IMR-90 (cell line): ENCODE results near the gene AMBN. TPM values are rescaled to one million over a fixed set of nuclear protein-coding genes. Genes with fewer than 3 reads are reported as not detected.

Source experiments
- ATAC-seq: fragments of 200-7000 bp; cut with Tn5 transposase; 2 replicates; pipeline ENCODE4 v1.9.1; 2020; ENCODE audit warnings: low read depth, mild to moderate bottlenecking, moderate library complexity
- BruUV-seq: library from RNA; stranded (reverse); fragments of 400-500 nt; replicated peaks from 2 replicates; lab custom pipeline; 2021; lab: Mats Ljungman, UMichigan
- CTCF ChIA-PET: fragments of 300-600 bp; formaldehyde crosslinking; extraction: SDS; loops from one replicate; lab custom pipeline; 2021; ENCODE audit warnings: antibody characterized with exemption; lab: Yijun Ruan, JAX
- POLR2A ChIA-PET: fragments of 300-600 bp; sonication (Branson Sonifier 250); formaldehyde crosslinking; loops from one replicate; lab custom pipeline; 2022; ENCODE audit warnings: antibody characterized with exemption; ENCODE audit not compliant: unreplicated experiment; lab: Charles Lee
- DNase-seq: peaks from one replicate; pipeline ENCODE4 v3.0.0; 2013
- H2AFZ ChIP-seq: replicated peaks from 2 replicates; pipeline ENCODE3; 2013; ENCODE audit warnings: low read length, mild to moderate bottlenecking; ENCODE audit not compliant: poor library complexity
- H2AK5ac ChIP-seq: 2 replicates; pipeline ENCODE4 v1.6.1; 2013; ENCODE audit warnings: low read depth, low read length, inconsistent platforms
- H2AK9ac ChIP-seq: replicated peaks from 2 replicates; pipeline ENCODE3; 2013; ENCODE audit warnings: mild to moderate bottlenecking, low read depth, low read length, moderate library complexity; ENCODE audit not compliant: poor library complexity
- H2BK120ac ChIP-seq: 2 replicates; pipeline ENCODE4 v1.6.1; 2013; ENCODE audit warnings: low read depth, low read length, inconsistent platforms
- H2BK15ac ChIP-seq: 3 replicates; pipeline ENCODE4 v1.6.1; 2013; ENCODE audit warnings: low read depth, low read length, inconsistent platforms
- H2BK20ac ChIP-seq: 2 replicates; pipeline ENCODE4 v1.6.1; 2013; ENCODE audit warnings: low read depth, mild to moderate bottlenecking, inconsistent platforms, low read length, moderate library complexity
- H2BK5ac ChIP-seq: 2 replicates; pipeline ENCODE4 v1.6.1; 2013; ENCODE audit warnings: mild to moderate bottlenecking, low read depth, low read length, inconsistent platforms; ENCODE audit not compliant: poor library complexity, severe bottlenecking
- H3K14ac ChIP-seq: replicated peaks from 2 replicates; pipeline ENCODE4 v1.6.1; 2013; ENCODE audit warnings: low read depth, low read length, inconsistent platforms
- H3K18ac ChIP-seq: 2 replicates; pipeline ENCODE4 v1.6.1; 2013; ENCODE audit warnings: low read depth, low read length, control low read depth
- H3K23ac ChIP-seq: 2 replicates; pipeline ENCODE4 v1.6.1; 2013; ENCODE audit warnings: low read depth, low read length, inconsistent platforms
- H3K27ac ChIP-seq: 2 replicates; pipeline ENCODE4 v1.5.1; 2013; ENCODE audit warnings: mild to moderate bottlenecking, control low read depth, low read length; ENCODE audit not compliant: insufficient read depth
- H3K27me3 ChIP-seq: 2 replicates; pipeline ENCODE4 v1.6.1; 2013; ENCODE audit warnings: low read length; ENCODE audit not compliant: control insufficient read depth, insufficient read depth
- H3K36me3 ChIP-seq: 2 replicates; pipeline ENCODE4 v1.6.1; 2013; ENCODE audit warnings: low read length, mixed read lengths; ENCODE audit not compliant: control insufficient read depth, insufficient read depth
- H3K4ac ChIP-seq: 2 replicates; pipeline ENCODE4 v1.6.1; 2013; ENCODE audit warnings: low read depth, low read length, inconsistent platforms
- H3K4me1 ChIP-seq: 2 replicates; pipeline ENCODE4 v1.6.1; 2013; ENCODE audit warnings: low read length, mixed read lengths; ENCODE audit not compliant: control insufficient read depth, insufficient read depth
- H3K4me2 ChIP-seq: 2 replicates; pipeline ENCODE4 v1.6.1; 2013; ENCODE audit warnings: low read depth, mild to moderate bottlenecking, control low read depth, low read length, moderate library complexity
- H3K4me3 ChIP-seq: 2 replicates; pipeline ENCODE4 v1.5.1; 2013; ENCODE audit warnings: low read depth, mild to moderate bottlenecking, control low read depth, low read length, moderate library complexity; ENCODE audit not compliant: insufficient read depth
- H3K56ac ChIP-seq: 2 replicates; pipeline ENCODE4 v1.6.1; 2013; ENCODE audit warnings: low read length, inconsistent platforms; ENCODE audit not compliant: insufficient read depth; ENCODE audit errors: extremely low read depth
- H3K79me1 ChIP-seq, 2 experiments: 2 replicates each; pipeline ENCODE4 v1.6.1; 2013; ENCODE audit warnings: low read length in 2 of 2, inconsistent platforms in 1 of 2, low read depth in 1 of 2
- H3K9ac ChIP-seq: 2 replicates; pipeline ENCODE4 v1.6.1; 2013; ENCODE audit warnings: low read depth, low read length, control low read depth
- H3K9me1 ChIP-seq: 2 replicates; pipeline ENCODE4 v1.6.1; 2013; ENCODE audit warnings: low read length, inconsistent platforms; ENCODE audit not compliant: insufficient read depth
- H3K9me3 ChIP-seq: 2 replicates; pipeline ENCODE4 v1.6.1; 2013; ENCODE audit warnings: low read length; ENCODE audit not compliant: control insufficient read depth, insufficient read depth
- H4K20me1 ChIP-seq: 2 replicates; pipeline ENCODE4 v1.6.1; 2013; ENCODE audit warnings: low read length, inconsistent platforms; ENCODE audit not compliant: insufficient read depth
- H4K5ac ChIP-seq: 2 replicates; pipeline ENCODE4 v1.6.1; 2013; ENCODE audit warnings: mild to moderate bottlenecking, low read depth, low read length, control low read depth
- H4K8ac ChIP-seq, 2 experiments: 2 replicates each; pipeline ENCODE4 v1.6.1; 2013; ENCODE audit warnings: low read depth in 2 of 2, low read length in 2 of 2, control low read depth in 1 of 2, inconsistent platforms in 1 of 2
- H4K91ac ChIP-seq: 2 replicates; pipeline ENCODE4 v1.6.1; 2013; ENCODE audit warnings: low read depth, low read length, inconsistent platforms; ENCODE audit not compliant: insufficient read depth
- CEBPB ChIP-seq: IDR thresholded peaks from 2 replicates; pipeline ENCODE4 v1.6.1; 2012; ENCODE audit warnings: low read depth, low read length, improper control_type of control experiment
- CHD1 ChIP-seq: IDR thresholded peaks from 2 replicates; pipeline ENCODE4 v1.6.1; 2012; ENCODE audit warnings: low read depth, low read length, improper control_type of control experiment
- FOS ChIP-seq: fragments of 150-350 bp; IDR thresholded peaks from 2 replicates; pipeline ENCODE4 v1.6.1; 2016; ENCODE audit warnings: low read depth, low read length
- MXI1 ChIP-seq: IDR thresholded peaks from 2 replicates; pipeline ENCODE4 v1.6.1; 2012; ENCODE audit warnings: low read depth, mild to moderate bottlenecking, low read length, moderate library complexity, borderline replicate concordance
- NFE2L2 ChIP-seq: fragments of 150-350 bp; IDR thresholded peaks from 2 replicates; pipeline ENCODE4 v1.6.1; 2016; ENCODE audit warnings: low read depth, mild to moderate bottlenecking, low read length
- RAD21 ChIP-seq: IDR thresholded peaks from 2 replicates; pipeline ENCODE4 v1.6.1; 2012; ENCODE audit warnings: low read length, improper control_type of control experiment
- RCOR1 ChIP-seq: IDR thresholded peaks from 2 replicates; pipeline ENCODE4 v1.6.1; 2012; ENCODE audit warnings: mild to moderate bottlenecking, low read length, improper control_type of control experiment; ENCODE audit not compliant: insufficient replicate concordance
- RFX5 ChIP-seq: IDR thresholded peaks from 2 replicates; pipeline ENCODE4 v1.8.0; 2012; ENCODE audit warnings: low read depth, mild to moderate bottlenecking, low read length, moderate library complexity
- WGBS, 2 experiments: methylation state at CpG; one replicate each; pipeline versions ENCODE4 v1.1.5 to v1.1.7; 2013; ENCODE audit warnings: missing lambda C conversion rate in 2 of 2; ENCODE audit not compliant: insufficient read length in 1 of 2; ENCODE audit errors: extremely low coverage in 2 of 2; 5-methylcytosine and 5-hydroxymethylcytosine counted together
- dilution Hi-C: fragments of 300-500 bp; cut with HindIII; formaldehyde crosslinking; loops from one replicate; pipeline ENCODE4 v1.14.3; 2018; ENCODE audit warnings: low sequenced_read_pairs; ENCODE audit not compliant: unreplicated experiment
- in situ Hi-C: fragments of 300-500 bp; cut with MboI; formaldehyde crosslinking; loops from 3 replicates; pipeline ENCODE4 v1.14.3; 2019; ENCODE audit warnings: low sequenced_read_pairs, inconsistent platforms, mixed read lengths
- intact Hi-C: fragments of 100-400 bp; cut with micrococcal nuclease; formaldehyde crosslinking; loops from 2 replicates; pipeline ENCODE4 v1.10.0; 2022
- polyA plus RNA-seq, 3 experiments: library from polyadenylated mRNA; depleted of rRNA; stranded (reverse); fragments of >200 nt; gene quantifications; 2 replicates each; pipeline ENCODE4 v1.2.3, GENCODE V29; 2012; ENCODE audit warnings: low replicate concordance in 1 of 3
- total RNA-seq: library from RNA; depleted of rRNA; stranded (reverse); fragments of >200 nt; gene quantifications from 2 replicates; pipeline ENCODE4 v1.2.3, GENCODE V29; 2012
- TF ChIP-seq, protein P1 (sequence below): fragments of 150-350 bp; IDR thresholded peaks from 2 replicates; pipeline ENCODE4 v1.6.1; 2016; ENCODE audit warnings: low read depth, mild to moderate bottlenecking, low read length, moderate library complexity, borderline replicate concordance
- TF ChIP-seq, protein P2 (sequence below): fragments of 150-350 bp; IDR thresholded peaks from 2 replicates; pipeline ENCODE4 v1.6.1; 2017; ENCODE audit warnings: mild to moderate bottlenecking, antibody characterized with exemption, low read length, low read depth

The AMBN gene
- total and polyA plus RNA-seq, 2 of the 4 experiments (the other 2 are of a cell fraction): not detected

DNA sequence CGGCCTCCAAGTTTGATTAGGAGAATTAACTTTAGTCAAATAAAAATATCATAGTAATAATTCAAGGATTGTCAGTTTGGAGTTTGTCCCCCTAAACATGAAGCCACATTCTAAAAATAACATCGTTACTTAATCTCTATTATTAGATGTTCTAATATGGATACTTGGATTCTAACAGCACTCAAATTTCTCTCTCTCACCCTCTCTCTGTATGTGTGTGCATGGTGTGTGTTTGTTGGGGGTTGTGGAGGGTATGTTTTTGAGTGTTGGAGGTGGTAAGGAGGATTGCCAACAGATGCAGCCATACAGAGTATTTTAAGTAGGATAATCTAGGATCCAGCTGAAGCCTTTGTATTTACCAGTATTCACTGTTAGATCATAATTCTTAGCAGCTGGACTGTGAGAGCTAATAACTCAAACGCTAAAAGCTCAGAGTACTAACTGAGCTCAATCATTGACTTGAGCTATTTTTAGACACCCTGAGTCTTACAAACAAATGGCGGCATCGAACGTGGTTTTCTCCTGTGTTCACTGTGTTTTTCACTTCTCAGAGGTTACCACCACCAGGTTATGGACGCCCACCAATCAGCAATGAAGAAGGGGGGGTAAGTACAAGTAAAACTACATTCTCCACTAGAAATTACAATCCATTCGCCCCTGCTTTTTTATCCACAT is 45.3 kb downstream of the AMBN start:
- H2AK9ac ChIP-seq: no peak overlapping the region
- no TSS peak for BruUV-seq
- POLR2A ChIA-PET: no interaction called here
- no peak overlapping the region for H3K4me3 ChIP-seq
- peak overlapping the region; percentile 67; the same call in 1 of the 2 replicates for H3K14ac ChIP-seq
- H2BK5ac ChIP-seq: no peak overlapping the region
- H2AFZ ChIP-seq: peak overlapping the region; percentile 84
- in situ Hi-C loops (loop anchor here (25.0 kb wide), 1 partner anchor 925 kb away; no protein-coding TSS in a partner anchor), dilution Hi-C loops (no loop called here), intact Hi-C loops (no loop called here)
- peak overlapping the region; percentile 58; the same call in 1 of the 2 replicates for H4K5ac ChIP-seq
- peak overlapping the region in 1 of 2 experiments; percentile 89; a peak in 2 of 4 replicates for H4K8ac ChIP-seq
- H3K9me1 ChIP-seq: no peaks in the 10 kb centered on the region
- no peaks in the 10 kb centered on the region for H3K9me3 ChIP-seq
- no CpG with 5 or more reads among the region's 8 CpGs for WGBS, 2 experiments
- H3K9ac ChIP-seq: no peak overlapping the region
- DNase-seq (peak; percentile 24), ATAC-seq (no peak)
- CTCF ChIA-PET: interaction anchor here (0.7 to 1.0 kb wide), 2 partner anchors 15 to 1520 kb away, joined by 3 to 5 read pairs; no protein-coding TSS in a partner anchor
- H2BK120ac ChIP-seq: peak overlapping the region; percentile 44; the same call in 1 of the 2 replicates
- H3K4ac ChIP-seq: no peak overlapping the region
- no peak overlapping the region for H3K27ac ChIP-seq
- H2AK5ac ChIP-seq: no peak overlapping the region
- H3K56ac ChIP-seq: no peak overlapping the region
- H3K79me1 ChIP-seq: no peaks in the 10 kb centered on the region
- peak overlapping the region; percentile 75 for H3K4me2 ChIP-seq
- TF ChIP-seq NFE2L2 (no peak), CHD1 (no peak), RAD21 (no peak), MXI1 (no peak), RFX5 (no peak), RCOR1 (no peak), CEBPB (no peak), FOS (no peak)
- TF ChIP-seq, protein P1, sequence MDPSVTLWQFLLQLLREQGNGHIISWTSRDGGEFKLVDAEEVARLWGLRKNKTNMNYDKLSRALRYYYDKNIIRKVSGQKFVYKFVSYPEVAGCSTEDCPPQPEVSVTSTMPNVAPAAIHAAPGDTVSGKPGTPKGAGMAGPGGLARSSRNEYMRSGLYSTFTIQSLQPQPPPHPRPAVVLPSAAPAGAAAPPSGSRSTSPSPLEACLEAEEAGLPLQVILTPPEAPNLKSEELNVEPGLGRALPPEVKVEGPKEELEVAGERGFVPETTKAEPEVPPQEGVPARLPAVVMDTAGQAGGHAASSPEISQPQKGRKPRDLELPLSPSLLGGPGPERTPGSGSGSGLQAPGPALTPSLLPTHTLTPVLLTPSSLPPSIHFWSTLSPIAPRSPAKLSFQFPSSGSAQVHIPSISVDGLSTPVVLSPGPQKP: no peak
- TF ChIP-seq, protein P2, sequence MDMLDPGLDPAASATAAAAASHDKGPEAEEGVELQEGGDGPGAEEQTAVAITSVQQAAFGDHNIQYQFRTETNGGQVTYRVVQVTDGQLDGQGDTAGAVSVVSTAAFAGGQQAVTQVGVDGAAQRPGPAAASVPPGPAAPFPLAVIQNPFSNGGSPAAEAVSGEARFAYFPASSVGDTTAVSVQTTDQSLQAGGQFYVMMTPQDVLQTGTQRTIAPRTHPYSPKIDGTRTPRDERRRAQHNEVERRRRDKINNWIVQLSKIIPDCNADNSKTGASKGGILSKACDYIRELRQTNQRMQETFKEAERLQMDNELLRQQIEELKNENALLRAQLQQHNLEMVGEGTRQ: no peak
- H2BK20ac ChIP-seq: no peak overlapping the region
- H3K23ac ChIP-seq: 0 out of 2 replicates have a peak overlapping the region, but pooled peaks have one; percentile 42
- no peaks in the 10 kb centered on the region for H3K36me3 ChIP-seq
- no peaks in the 10 kb centered on the region for H4K20me1 ChIP-seq
- H4K91ac ChIP-seq: no peak overlapping the region
- H3K4me1 ChIP-seq: peaks cover 3% of the 10 kb centered on the region; the same call in 1 of the 2 replicates
- H3K27me3 ChIP-seq: no peaks in the 10 kb centered on the region
- H3K18ac ChIP-seq: peak overlapping the region; percentile 81; the same call in 1 of the 2 replicates
- no peak overlapping the region; the same call in 2 of the 3 replicates for H2BK15ac ChIP-seq
